ENCODE data around the gene SIGLEC12. TPM values are rescaled to one million over a fixed set of nuclear protein-coding genes. Genes with fewer than 3 reads are reported as not detected.
"Not testable (repeated sequence)": the region's sequence is repeated elsewhere in the genome, so short reads cannot be mapped to it uniquely, and the experiment has no call there.

Gene SIGLEC12
- total and polyA plus RNA-seq, 10 donors, result 2.0 to 65.1 (median 6.2) TPM

DNA sequence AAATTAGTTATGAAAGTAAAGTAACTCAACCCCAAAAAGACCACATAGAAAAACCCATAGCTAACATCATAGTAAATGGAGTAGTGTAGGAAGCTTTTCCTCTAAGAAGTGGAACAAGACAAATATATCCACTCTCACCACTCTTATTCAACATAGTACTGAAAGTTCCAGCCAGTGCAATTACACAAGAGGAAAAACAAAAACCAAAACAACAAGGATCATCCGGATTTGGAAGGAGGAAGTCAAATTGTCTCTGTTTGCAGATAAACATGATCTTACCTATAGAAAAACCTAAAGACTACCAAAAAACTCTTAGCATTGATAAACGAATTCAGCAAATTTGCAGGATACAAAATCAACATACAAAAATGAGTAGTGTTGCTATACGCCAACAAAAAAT lies 34.9 kb downstream of the SIGLEC12 start:
- no peaks in the 10 kb centered on the region for H3K36me3 ChIP-seq
- intact Hi-C loops (cut with DNase I; ENCODE audit: low total_unique reads), result no loop called here
- peaks cover 0 to 44% (median 10%) of the 10 kb centered on the region in 6 donors for H3K4me1 ChIP-seq
- TF ChIP-seq POLR2A (IDR thresholded peaks at IDR 0.05) (no peak), POLR2AphosphoS5 (IDR thresholded peaks at IDR 0.05) (no peak)
- TF ChIP-seq, protein P1, sequence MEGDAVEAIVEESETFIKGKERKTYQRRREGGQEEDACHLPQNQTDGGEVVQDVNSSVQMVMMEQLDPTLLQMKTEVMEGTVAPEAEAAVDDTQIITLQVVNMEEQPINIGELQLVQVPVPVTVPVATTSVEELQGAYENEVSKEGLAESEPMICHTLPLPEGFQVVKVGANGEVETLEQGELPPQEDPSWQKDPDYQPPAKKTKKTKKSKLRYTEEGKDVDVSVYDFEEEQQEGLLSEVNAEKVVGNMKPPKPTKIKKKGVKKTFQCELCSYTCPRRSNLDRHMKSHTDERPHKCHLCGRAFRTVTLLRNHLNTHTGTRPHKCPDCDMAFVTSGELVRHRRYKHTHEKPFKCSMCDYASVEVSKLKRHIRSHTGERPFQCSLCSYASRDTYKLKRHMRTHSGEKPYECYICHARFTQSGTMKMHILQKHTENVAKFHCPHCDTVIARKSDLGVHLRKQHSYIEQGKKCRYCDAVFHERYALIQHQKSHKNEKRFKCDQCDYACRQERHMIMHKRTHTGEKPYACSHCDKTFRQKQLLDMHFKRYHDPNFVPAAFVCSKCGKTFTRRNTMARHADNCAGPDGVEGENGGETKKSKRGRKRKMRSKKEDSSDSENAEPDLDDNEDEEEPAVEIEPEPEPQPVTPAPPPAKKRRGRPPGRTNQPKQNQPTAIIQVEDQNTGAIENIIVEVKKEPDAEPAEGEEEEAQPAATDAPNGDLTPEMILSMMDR (IDR thresholded peaks at IDR 0.05 in 8 of 11, conservative IDR thresholded peaks at IDR 0.05 in 3 of 11), result no peak
- 49 to 66% (median 55%) methylated on average over 3 of the region's 3 CpGs for WGBS, 5 donors
- no peaks in the 10 kb centered on the region for H3K9me3 ChIP-seq
- no peak overlapping the region for H3K4me3 ChIP-seq
- H3K27ac ChIP-seq, result no peak overlapping the region
- no peak for DNase-seq
- peaks cover 0 to 50% (median 16%) of the 10 kb centered on the region in 7 donors for H3K27me3 ChIP-seq (replicated peaks in 1 of 7)

DNA sequence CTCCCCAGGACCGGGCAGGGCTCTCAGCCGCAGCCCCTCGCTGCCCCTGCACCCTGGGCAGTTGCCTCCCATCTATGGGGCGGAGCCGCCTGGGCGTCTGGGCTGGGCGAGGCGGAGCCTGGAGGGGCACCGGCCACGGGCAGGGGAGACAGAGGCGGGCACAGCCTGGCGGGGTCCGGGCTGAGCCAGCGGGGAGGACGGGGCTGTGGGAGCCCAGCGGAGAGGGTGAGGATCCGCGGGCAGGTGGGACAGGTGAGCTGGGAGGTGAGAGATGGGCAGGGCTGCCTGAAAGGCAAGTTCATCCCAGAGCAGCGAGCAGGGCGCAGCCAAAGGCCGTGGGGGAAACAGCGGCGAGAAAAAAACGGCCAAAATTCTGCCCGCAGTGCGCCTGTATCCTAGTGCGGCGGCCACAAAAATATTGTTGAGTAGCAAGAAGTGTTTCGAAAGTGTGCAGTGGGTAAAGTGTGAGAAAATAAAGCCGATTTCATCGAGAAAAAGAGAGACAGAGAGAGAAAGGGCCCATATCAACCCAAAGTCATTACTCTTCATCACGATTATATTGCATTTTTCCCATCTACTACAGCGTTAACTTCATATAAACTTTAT lies 37.5 kb downstream of the SIGLEC12 start:
- DNase-seq; intact Hi-C loops (cut with DNase I; ENCODE audit: low total_unique reads): not testable (repeated sequence)
- 17 to 41% (median 33%) methylated on average over 11 to 15 of the region's 33 CpGs for WGBS, 5 donors

DNA sequence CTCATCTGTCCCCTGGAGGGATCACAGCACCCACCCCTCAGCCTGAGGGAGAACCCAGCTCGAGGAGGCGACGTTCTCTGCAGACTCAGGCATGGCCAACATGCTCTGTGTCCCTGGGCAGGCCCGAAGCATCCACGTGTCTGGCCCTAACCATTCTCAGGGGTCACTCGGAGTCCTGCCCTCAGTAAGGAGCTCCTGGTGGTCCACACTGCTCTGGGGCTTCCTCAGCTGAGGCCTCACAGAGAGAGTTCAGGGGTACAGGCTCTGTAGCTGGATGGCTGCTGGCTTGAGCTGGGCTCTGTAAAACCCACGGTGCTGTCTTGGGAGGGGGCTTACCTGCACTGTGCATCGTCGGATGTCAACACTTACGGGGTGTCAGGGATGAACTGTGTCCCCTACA lies 38.9 kb downstream of the SIGLEC12 start:
- DNase-seq, result peak; percentile 48
- H3K4me3 ChIP-seq, result no peak overlapping the region
- TF ChIP-seq, protein P1 (IDR thresholded peaks at IDR 0.05 in 8 of 11, conservative IDR thresholded peaks at IDR 0.05 in 3 of 11), result no peak
- no peak for TF ChIP-seq POLR2AphosphoS5 (IDR thresholded peaks at IDR 0.05)
- TF ChIP-seq POLR2A (IDR thresholded peaks at IDR 0.05), result no peak
- H3K4me1 ChIP-seq, result peaks cover 0 to 54% (median 14%) of the 10 kb centered on the region in 6 donors
- whole genome bisulfite sequencing, 5 donors, result 73 to 85% (median 82%) methylated on average over 9 to 10 of the region's 10 CpGs
- peaks cover 0 to 75% (median 19%) of the 10 kb centered on the region in 7 donors for H3K27me3 ChIP-seq (replicated peaks in 1 of 7)
- intact Hi-C loops (cut with DNase I; ENCODE audit: low total_unique reads), result no loop called here
- no peaks in the 10 kb centered on the region for H3K9me3 ChIP-seq
- no peaks in the 10 kb centered on the region for H3K36me3 ChIP-seq
- H3K27ac ChIP-seq, result no peak overlapping the region

More for the DNA sequence above, 37.5 kb downstream of the SIGLEC12 start:
- not testable (repeated sequence) for H3K4me3 ChIP-seq, H3K27ac ChIP-seq, H3K9me3 ChIP-seq, H3K36me3 ChIP-seq
- peaks cover 0 to 65% (median 19%) of the 10 kb centered on the region in 7 donors for H3K27me3 ChIP-seq (replicated peaks in 1 of 7)
- peaks cover 0 to 63% (median 14%) of the 10 kb centered on the region in 6 donors for H3K4me1 ChIP-seq

DNA sequence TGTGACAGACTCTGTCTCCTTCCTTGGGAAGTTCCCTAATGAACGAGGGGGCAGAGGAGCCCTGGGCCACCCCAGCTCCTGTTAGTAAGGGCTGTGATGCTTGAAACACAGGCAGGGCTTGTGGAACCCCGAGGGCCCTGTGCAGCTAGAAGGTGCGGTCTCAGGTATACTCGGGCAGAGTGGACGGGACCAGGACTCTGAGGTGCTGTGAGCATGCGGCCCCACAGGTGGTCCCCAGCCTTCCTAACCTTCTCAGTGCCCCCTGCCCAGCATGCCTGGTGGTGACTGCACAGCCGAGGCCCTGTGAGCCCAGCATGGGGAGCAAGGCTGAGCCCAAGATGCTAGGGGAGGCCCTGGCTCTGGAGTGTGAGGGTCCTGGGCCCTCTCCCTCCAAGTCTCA lies 39.3 kb downstream of the SIGLEC12 start:
- H3K4me3 ChIP-seq, result no peak overlapping the region
- peak overlapping the region in 4 of 8 donors; percentile 1 to 66 (median 56) for H3K27ac ChIP-seq
- WGBS, 5 donors, result 75 to 85% (median 80%) methylated on average over 5 to 7 of the region's 7 CpGs
- H3K4me1 ChIP-seq, result peaks cover 0 to 51% (median 14%) of the 10 kb centered on the region in 6 donors
- peaks cover 0 to 79% (median 19%) of the 10 kb centered on the region in 7 donors for H3K27me3 ChIP-seq (replicated peaks in 1 of 7)
- no peaks in the 10 kb centered on the region for H3K9me3 ChIP-seq
- no peak for TF ChIP-seq POLR2A (IDR thresholded peaks at IDR 0.05)
- TF ChIP-seq, protein P1 (IDR thresholded peaks at IDR 0.05 in 8 of 11, conservative IDR thresholded peaks at IDR 0.05 in 3 of 11), result no peak
- no peak for TF ChIP-seq POLR2AphosphoS5 (IDR thresholded peaks at IDR 0.05)
- H3K36me3 ChIP-seq, result no peaks in the 10 kb centered on the region
- peak; percentile 59 for DNase-seq
- intact Hi-C loops (cut with DNase I; ENCODE audit: low total_unique reads), result no loop called here
